HG03520 (cell line): ENCODE results near the gene GATAD2B.
"Not testable (repeated sequence)": the region's sequence is repeated elsewhere in the genome, so short reads cannot be mapped to it uniquely, and the experiment has no call there.

Experiments used
- ATAC-seq: cut with Tn5 transposase; IDR thresholded peaks from one replicate; pipeline ENCODE4 v1.9.1; 2021; ENCODE audit warnings: mild to moderate bottlenecking, moderate library complexity; ENCODE audit not compliant: unreplicated experiment

The GATAD2B gene

GRCh38 chr1:153779781-153780541 lies 142.8 kb downstream of the GATAD2B start:
- no peak for ATAC-seq

DNA sequence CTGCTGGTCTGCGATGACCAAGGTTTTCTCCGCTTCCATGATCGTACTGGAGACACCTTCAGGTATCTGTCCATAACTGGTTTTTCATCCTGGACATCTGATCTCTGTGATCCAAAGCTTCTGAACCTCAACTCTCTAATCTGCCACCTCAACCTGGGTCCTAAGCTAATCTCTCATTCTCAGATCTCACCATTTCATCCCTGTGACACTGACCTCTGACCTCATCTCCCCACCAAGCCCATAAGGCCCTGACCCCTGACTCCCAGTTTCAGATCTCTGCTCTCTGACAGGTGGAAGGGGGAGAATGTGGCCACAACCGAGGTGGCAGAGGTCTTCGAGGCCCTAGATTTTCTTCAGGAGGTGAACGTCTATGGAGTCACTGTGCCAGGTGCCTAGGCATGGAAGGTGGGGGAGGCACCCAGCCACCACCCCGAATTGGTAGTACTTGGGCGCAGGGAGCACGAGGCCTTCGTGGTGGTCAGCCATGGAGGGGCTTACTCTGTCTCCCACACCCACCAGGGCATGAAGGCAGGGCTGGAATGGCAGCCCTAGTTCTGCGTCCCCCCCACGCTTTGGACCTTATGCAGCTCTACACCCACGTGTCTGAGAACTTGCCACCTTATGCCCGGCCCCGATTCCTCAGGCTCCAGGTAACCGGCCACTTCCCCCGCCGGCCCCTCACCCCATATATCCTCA lies 143.8 kb downstream of the GATAD2B start:
- ATAC-seq, result no peak

- no peak for ATAC-seq
Measured at GRCh38 chr1:153778051-153778823, 144.5 kb downstream of the GATAD2B start.

- no peak for ATAC-seq
Measured at GRCh38 chr1:153777648-153778047, 145.1 kb downstream of the GATAD2B start.

DNA sequence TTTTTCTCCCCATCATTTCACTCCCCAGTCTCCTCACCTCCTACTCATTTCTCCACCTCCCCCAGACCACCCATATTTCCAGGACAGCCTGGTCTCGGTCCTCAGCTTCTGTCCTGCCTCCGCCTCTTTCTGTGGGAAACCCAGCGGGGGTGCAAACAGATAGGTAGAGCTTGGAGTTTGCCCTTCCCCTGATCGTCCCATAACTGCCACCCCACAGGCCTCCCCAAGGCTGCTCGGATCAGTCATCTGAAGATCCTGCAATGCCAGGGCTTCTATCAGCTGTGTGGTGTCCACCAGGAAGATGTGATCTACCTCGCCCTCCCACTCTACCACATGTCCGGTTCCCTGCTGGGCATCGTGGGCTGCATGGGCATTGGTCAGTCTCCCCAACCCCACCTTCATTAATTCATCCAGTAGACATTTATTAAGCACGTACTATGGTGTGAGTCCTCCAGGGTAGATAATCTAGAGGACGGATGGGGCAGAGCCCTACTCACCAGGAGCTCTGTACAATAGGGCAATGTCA lies 145.9 kb downstream of the GATAD2B start:
- ATAC-seq, result no peak

- ATAC-seq, result no peak
Measured at GRCh38 chr1:153776352-153776751, 146.4 kb downstream of the GATAD2B start.

DNA sequence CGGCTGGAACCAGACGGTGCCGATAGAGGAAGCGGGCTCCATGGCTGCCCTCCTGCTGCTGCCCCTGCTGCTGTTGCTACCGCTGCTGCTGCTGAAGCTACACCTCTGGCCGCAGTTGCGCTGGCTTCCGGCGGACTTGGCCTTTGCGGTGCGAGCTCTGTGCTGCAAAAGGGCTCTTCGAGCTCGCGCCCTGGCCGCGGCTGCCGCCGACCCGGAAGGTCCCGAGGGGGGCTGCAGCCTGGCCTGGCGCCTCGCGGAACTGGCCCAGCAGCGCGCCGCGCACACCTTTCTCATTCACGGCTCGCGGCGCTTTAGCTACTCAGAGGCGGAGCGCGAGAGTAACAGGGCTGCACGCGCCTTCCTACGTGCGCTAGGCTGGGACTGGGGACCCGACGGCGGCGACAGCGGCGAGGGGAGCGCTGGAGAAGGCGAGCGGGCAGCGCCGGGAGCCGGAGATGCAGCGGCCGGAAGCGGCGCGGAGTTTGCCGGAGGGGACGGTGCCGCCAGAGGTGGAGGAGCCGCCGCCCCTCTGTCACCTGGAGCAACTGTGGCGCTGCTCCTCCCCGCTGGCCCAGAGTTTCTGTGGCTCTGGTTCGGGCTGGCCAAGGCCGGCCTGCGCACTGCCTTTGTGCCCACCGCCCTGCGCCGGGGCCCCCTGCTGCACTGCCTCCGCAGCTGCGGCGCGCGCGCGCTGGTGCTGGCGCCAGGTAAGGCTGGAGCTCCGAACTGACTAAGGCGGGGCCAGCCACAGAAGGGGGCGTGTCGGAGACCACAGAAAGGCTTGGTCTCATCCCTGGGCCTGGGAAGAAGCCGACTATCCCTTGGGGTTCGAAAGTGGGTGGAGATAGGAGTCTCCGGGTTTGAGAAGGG lies 147.1 kb downstream of the GATAD2B start:
- peak; percentile 44 for ATAC-seq

DNA sequence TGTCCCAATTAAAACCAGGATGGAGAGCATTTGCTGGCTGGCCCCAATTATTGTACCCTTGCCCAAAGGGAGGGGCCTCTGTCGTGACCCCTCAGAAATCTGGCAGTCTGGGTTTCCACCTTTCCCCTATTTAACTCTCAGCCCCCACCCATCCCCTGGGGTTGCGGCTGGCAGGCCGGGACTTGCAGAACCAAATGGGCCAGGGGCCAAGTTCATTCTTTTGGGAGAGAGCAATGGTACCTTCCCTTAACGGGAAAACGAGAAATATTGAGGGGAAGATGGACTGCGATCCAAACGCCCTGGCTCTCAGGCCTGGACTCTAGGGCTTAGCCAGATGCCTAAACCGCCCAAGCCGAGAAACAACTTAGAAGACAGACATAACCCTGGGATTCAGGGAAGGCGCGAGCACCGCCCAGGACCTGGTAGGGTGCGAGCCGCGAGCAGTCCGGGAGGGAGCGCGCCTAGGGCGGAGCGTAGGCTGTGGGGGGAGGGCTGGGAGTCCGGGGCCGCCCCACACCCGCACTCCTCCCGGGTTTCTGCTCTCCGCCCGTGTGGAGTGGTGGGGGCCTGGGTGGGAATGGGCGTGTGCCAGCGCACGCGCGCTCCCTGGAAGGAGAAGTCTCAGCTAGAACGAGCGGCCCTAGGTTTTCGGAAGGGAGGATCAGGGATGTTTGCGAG lies 147.9 kb downstream of the GATAD2B start, which contains the start of gene SLC27A3:
TSS of gene SLC27A3 (plus strand) at position 628 of the 678 bp plus-strand sequence. CDS start 91 bp downstream, outside the sequence.
- peak; percentile 21 for ATAC-seq

DNA sequence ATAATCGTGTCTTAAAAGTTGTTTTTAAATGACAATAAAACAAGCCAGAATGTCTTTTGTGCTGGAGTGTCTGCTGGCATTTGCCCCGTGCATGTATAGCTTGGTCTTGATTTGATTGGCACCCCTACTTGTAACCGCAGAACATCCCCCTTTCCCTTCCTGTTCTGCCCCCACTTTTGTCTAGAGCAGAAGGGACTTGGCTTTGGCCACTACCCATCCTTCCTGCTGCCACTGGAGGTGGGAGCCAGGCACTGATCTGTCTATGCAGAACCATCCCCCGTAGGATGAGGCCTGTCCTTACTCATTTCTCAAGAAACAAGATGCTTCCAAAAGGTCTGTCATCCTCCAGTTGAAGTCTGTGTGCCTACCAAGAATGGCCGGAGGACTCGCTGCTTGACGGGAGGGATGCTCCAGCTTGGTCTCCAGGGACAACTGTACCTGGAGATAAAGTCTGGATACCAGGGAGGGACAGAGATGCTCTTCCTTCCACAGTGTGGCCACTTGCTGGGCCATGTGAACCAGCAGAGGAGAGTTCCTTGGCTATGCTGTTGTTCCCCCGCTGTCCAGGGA lies 148.7 kb downstream of the GATAD2B start:
- ATAC-seq, result no peak

GRCh38 chr1:153773096-153773921 lies 149.5 kb downstream of the GATAD2B start:
- no peak for ATAC-seq

- no peak for ATAC-seq
Measured at GRCh38 chr1:153771841-153772593, 150.8 kb downstream of the GATAD2B start.

GRCh38 chr1:153771261-153771660 lies 151.5 kb downstream of the GATAD2B start:
- ATAC-seq, result no peak

GRCh38 chr1:153770797-153771196 lies 152.0 kb downstream of the GATAD2B start:
- ATAC-seq, result no peak

DNA sequence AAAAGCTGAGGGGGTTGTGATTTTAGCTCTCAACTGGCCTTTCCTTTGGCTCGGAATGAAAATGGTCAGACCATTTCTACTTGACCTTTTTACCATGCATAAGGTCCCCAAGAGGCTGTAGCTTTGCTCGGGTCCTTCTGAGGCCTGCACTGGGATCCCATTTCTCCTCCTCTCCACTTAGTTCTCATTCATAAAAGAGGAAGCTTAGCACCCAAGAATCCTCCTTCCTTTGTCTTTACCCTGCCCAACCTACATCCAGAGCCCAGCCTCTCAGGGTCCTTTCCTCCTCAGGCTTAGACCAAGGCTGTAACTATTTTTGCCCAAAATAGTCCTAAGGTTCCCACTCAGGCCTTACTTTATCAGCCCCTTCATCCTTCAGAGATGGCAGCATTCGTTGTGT lies 153.6 kb downstream of the GATAD2B start:
- no peak for ATAC-seq

DNA sequence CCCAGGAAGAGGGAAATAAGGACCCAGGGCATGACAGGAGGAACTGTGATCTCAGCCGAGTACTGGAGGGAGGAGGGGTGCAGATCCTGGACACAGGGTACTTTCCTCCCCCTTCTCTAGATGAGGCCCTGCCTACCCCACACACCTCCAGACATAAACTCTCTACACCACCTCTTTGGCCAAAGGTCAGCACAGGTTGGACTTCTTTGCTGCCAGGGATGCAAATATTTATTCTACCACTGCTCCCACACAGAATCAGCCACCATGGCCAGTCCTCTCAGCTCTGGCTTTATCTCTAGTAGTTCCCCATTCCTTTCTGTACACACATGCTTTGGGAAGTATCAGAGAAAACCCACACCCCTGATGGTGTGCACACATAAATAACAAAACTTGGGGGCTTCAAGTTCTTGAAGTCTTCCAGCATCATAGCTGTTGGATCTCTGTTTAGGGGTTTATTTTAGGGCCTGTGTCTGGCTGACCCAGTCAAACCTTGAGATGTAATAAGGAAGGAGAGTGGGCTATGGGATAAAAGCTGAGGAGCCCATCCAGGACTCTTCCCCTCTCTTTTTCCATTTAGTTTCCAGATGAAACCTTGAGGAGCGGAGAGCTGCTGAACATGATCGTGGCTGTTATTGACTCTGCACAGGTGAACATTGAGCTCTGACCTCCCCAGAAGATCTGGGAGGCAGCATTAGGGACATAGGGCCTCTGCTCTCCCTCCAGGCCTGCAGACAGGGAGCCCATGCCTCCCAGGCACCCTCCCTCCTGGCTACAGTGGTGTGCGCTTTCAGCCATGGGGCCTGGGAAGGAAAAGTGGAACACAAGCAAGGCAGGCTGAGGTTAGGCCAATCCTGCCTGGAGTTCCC lies 154.2 kb downstream of the GATAD2B start:
- ATAC-seq, result no peak

DNA sequence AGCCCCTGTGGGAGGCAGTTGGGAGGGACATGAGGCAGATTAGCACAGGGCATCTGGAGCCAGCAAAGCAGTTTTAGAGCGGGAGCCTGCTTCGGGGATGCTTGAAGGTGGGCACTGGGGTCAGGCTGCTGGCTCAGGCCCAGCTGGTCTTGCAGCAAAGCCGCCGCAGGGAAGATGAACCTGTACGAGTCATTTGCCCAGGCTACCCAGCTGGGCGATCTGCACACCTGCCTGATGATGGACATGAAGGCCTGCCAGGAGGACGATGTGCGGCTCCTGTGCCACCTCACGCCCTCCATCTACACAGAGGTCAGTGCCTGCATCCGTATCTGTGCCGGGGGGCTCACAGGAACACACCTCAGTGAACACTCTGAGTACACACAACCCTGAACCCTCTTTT lies 155.3 kb downstream of the GATAD2B start:
- no peak for ATAC-seq

DNA sequence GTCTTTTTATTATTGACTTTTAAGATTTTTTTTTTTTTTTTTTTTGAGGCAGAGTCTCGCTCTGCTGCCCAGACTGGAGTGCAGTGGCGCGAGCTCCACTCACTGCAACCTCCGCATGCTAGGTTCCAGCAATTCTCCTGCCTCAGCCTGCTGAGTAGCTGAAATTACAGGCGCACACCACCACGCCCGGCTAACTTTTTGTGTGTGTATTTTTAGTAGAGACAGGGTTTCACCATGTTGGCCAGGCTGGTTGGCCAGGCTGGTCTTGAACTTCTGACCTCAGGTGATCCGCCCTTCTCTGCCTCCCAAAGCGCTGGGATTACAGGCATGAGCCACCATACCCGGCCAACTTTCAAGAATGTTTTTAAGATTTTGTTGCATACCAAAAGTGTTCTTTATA lies 156.1 kb downstream of the GATAD2B start:
- ATAC-seq, result not testable (repeated sequence)
